Neuronal stem cell (in vitro differentiated cells): ENCODE results near the gene MRTFB.

Experiments used
- DNase-seq: peaks from one replicate; pipeline ENCODE4 v3.0.0-alpha.2; 2013; ENCODE audit warnings: low spot score
- H2AFZ ChIP-seq: one replicate; pipeline ENCODE4 v1.6.1; 2013; ENCODE audit warnings: mild to moderate bottlenecking, low read length, inconsistent platforms
- H2AK5ac ChIP-seq: 2 replicates; pipeline ENCODE4 v1.6.1; 2013; ENCODE audit warnings: low read depth, mild to moderate bottlenecking, inconsistent platforms, low read length, moderate library complexity, mixed read lengths
- H2BK120ac ChIP-seq: 2 replicates; pipeline ENCODE4 v1.6.1; 2013; ENCODE audit warnings: low read depth, mild to moderate bottlenecking, inconsistent platforms, low read length, moderate library complexity, mixed read lengths
- H2BK12ac ChIP-seq: one replicate; pipeline ENCODE4 v1.6.1; 2013; ENCODE audit warnings: low read length, inconsistent platforms
- H2BK15ac ChIP-seq: 2 replicates; pipeline ENCODE4 v1.6.1; 2013; ENCODE audit warnings: mild to moderate bottlenecking, low read length, inconsistent platforms, mixed read lengths
- H2BK5ac ChIP-seq: one replicate; pipeline ENCODE4 v1.6.1; 2013; ENCODE audit warnings: inconsistent platforms, mild to moderate bottlenecking, low read length, moderate library complexity
- H3K14ac ChIP-seq: one replicate; pipeline ENCODE4 v1.6.1; 2013; ENCODE audit warnings: low read length, inconsistent platforms
- H3K18ac ChIP-seq: 2 replicates; pipeline ENCODE4 v1.6.1; 2013; ENCODE audit warnings: low read length, inconsistent platforms
- H3K23ac ChIP-seq: 2 replicates; pipeline ENCODE4 v1.6.1; 2013; ENCODE audit warnings: low read depth, mild to moderate bottlenecking, mixed read lengths, low read length, inconsistent platforms; ENCODE audit not compliant: poor library complexity
- H3K27ac ChIP-seq: replicated peaks from 3 replicates; pipeline ENCODE4 v1.5.1; 2013; ENCODE audit warnings: low read length, inconsistent platforms
- H3K27me3 ChIP-seq, 3 experiments: 2 replicates each; pipeline ENCODE4 v1.6.1; 2013; ENCODE audit warnings: low read length in 3 of 3, mild to moderate bottlenecking in 2 of 3, inconsistent platforms in 1 of 3, low read depth in 1 of 3, mixed read lengths in 1 of 3, moderate library complexity in 1 of 3; ENCODE audit not compliant: control insufficient read depth in 3 of 3, insufficient read depth in 3 of 3
- H3K36me3 ChIP-seq, 2 donors: replicated peaks in 1 of 2; 2 replicates each; pipeline ENCODE4 v1.6.1; 2013; ENCODE audit warnings: low read length in 2 of 2; ENCODE audit not compliant: control insufficient read depth in 2 of 2, insufficient read depth in 2 of 2
- H3K4ac ChIP-seq: 2 replicates; pipeline ENCODE4 v1.6.1; 2013; ENCODE audit warnings: inconsistent platforms, mild to moderate bottlenecking, low read length, moderate library complexity
- H3K4me1 ChIP-seq, 2 donors: 1 replicate in 1 of 2; 2 replicates in 1 of 2; pipeline ENCODE4 v1.6.1; 2013; ENCODE audit warnings: low read length in 2 of 2, low read depth in 1 of 2; ENCODE audit not compliant: control insufficient read depth in 2 of 2, insufficient read depth in 1 of 2
- H3K4me2 ChIP-seq: one replicate; pipeline ENCODE4 v1.6.1; 2013; ENCODE audit warnings: mild to moderate bottlenecking, low read length, inconsistent platforms; ENCODE audit not compliant: insufficient read depth, poor library complexity, severe bottlenecking
- H3K4me3 ChIP-seq, 2 donors: 2 replicates each; pipeline ENCODE4 v1.5.1; 2013; ENCODE audit warnings: low read length in 2 of 2, mild to moderate bottlenecking in 2 of 2, inconsistent platforms in 1 of 2, moderate library complexity in 1 of 2
- H3K79me1 ChIP-seq: one replicate; pipeline ENCODE4 v1.6.1; 2013; ENCODE audit warnings: low read depth, mild to moderate bottlenecking, inconsistent platforms, low read length, moderate library complexity
- H3K9ac ChIP-seq: one replicate; pipeline ENCODE4 v1.6.1; 2013; ENCODE audit warnings: mild to moderate bottlenecking, low read depth, low read length, inconsistent platforms; ENCODE audit not compliant: poor library complexity
- H3K9me3 ChIP-seq, 2 donors: replicated peaks in 1 of 2; 2 replicates each; pipeline versions ENCODE3 to v1.6.1; 2013; ENCODE audit warnings: low read length in 2 of 2, mild to moderate bottlenecking in 2 of 2, inconsistent platforms in 1 of 2, low read depth in 1 of 2, mixed read lengths in 1 of 2, moderate library complexity in 1 of 2; ENCODE audit not compliant: control insufficient read depth in 2 of 2, insufficient read depth in 1 of 2
- H4K8ac ChIP-seq: one replicate; pipeline ENCODE4 v1.6.1; 2013; ENCODE audit warnings: low read depth, mild to moderate bottlenecking, inconsistent platforms, low read length, moderate library complexity
- H4K91ac ChIP-seq: one replicate; pipeline ENCODE4 v1.6.1; 2013; ENCODE audit warnings: low read length, low read depth, mild to moderate bottlenecking, inconsistent platforms; ENCODE audit not compliant: poor library complexity
- WGBS, 2 donors: extraction: QIAGEN DNeasy Blood & Tissue Kit; methylation state at CpG; one replicate each; pipeline ENCODE4 v1.1.7; 2013; ENCODE audit warnings: missing lambda C conversion rate in 2 of 2, mixed read lengths in 1 of 2; ENCODE audit not compliant: insufficient read length in 2 of 2, insufficient replicate concordance in 1 of 2; ENCODE audit errors: extremely low coverage in 2 of 2; 5-methylcytosine and 5-hydroxymethylcytosine counted together

The MRTFB gene

GRCh38 chr16:14104066-14104465, 32.9 kb downstream of the MRTFB start:
- Histone ChIP-seq H2BK15ac (no peak overlapping the region), H4K8ac (no peak overlapping the region), H3K27me3 (no peaks in the 10 kb centered on the region), H3K4me1 (peaks cover 0 to 5% of the 10 kb centered on the region in 2 donors), H3K9me3 (peaks cover 0 to 8% of the 10 kb centered on the region in 2 donors), H3K27ac (no peak overlapping the region), H3K79me1 (peaks cover 3% of the 10 kb centered on the region), H3K18ac (no peak overlapping the region), H2AFZ (no peak overlapping the region), H3K14ac (no peak overlapping the region), H3K9ac (no peak overlapping the region), H2BK12ac (no peak overlapping the region), H3K4ac (no peak overlapping the region), H2BK5ac (no peak overlapping the region), H3K4me3 (no peak overlapping the region), H3K23ac (no peak overlapping the region), H2BK120ac (no peak overlapping the region), H3K4me2 (no peak overlapping the region), H4K91ac (no peak overlapping the region), H2AK5ac (no peak overlapping the region), H3K36me3 (no peaks in the 10 kb centered on the region)
- no peak for DNase-seq

GRCh38 chr16:14105760-14106375, 34.7 kb downstream of the MRTFB start:
- Histone ChIP-seq H4K8ac (no peak overlapping the region), H3K18ac (no peak overlapping the region), H3K9ac (no peak overlapping the region), H2BK12ac (no peak overlapping the region), H3K23ac (no peak overlapping the region), H3K79me1 (peaks cover 6% of the 10 kb centered on the region), H2AFZ (no peak overlapping the region), H2AK5ac (no peak overlapping the region), H3K4ac (no peak overlapping the region), H3K4me3 (no peak overlapping the region), H3K14ac (no peak overlapping the region), H3K27ac (no peak overlapping the region), H4K91ac (no peak overlapping the region), H3K4me1 (peaks cover 4 to 13% of the 10 kb centered on the region in 2 donors), H2BK5ac (no peak overlapping the region), H3K27me3 (no peaks in the 10 kb centered on the region), H2BK15ac (no peak overlapping the region), H3K36me3 (no peaks in the 10 kb centered on the region), H3K9me3 (no peaks in the 10 kb centered on the region), H2BK120ac (no peak overlapping the region), H3K4me2 (no peak overlapping the region)
- no peak for DNase-seq
- WGBS, 2 donors = no CpG with 5 or more reads among the region's 3 CpGs

DNA sequence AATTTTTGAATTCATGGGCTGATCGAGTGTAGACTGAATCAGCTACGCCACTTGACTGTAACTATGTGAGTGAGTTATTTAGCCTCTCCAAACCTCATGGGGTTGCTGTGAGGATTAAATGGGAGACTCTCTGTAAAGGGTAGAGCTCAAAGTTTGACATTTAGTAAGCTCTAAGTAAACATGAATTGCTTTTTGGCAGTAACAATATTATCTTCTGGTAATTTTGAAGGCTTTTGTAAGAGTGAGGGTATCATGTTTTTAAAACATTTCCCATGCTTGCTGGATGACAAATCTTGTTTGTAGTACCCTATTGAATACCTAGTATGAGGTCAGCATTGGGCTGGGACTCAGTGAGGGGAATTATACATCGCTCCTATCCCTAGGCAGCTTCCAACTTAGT, 35.3 kb downstream of the MRTFB start:
- Histone ChIP-seq H3K4me3 (no peak overlapping the region), H3K27ac (no peak overlapping the region), H3K27me3 (no peaks in the 10 kb centered on the region), H4K91ac (no peak overlapping the region), H3K14ac (no peak overlapping the region), H2BK5ac (no peak overlapping the region), H2BK120ac (no peak overlapping the region), H3K4ac (no peak overlapping the region), H3K4me1 (peaks cover 4 to 13% of the 10 kb centered on the region in 2 donors), H3K9me3 (no peaks in the 10 kb centered on the region), H2BK15ac (no peak overlapping the region), H3K9ac (no peak overlapping the region), H2BK12ac (no peak overlapping the region), H3K4me2 (no peak overlapping the region), H4K8ac (no peak overlapping the region), H2AFZ (no peak overlapping the region), H2AK5ac (no peak overlapping the region), H3K79me1 (peaks cover 6% of the 10 kb centered on the region), H3K23ac (no peak overlapping the region), H3K36me3 (no peaks in the 10 kb centered on the region), H3K18ac (no peak overlapping the region)
- no peak for DNase-seq
- WGBS, 2 donors = no CpG with 5 or more reads among the region's 3 CpGs

- Histone ChIP-seq H3K4ac (no peak overlapping the region), H3K79me1 (peaks cover 6% of the 10 kb centered on the region), H2BK12ac (no peak overlapping the region)
Observed at GRCh38 chr16:14106961-14107360, 35.8 kb downstream of the MRTFB start.

More at GRCh38 chr16:14106961-14107360, 35.8 kb downstream of the MRTFB start:
- no peaks in the 10 kb centered on the region for H3K27me3 ChIP-seq
- peaks cover 4 to 13% of the 10 kb centered on the region in 2 donors for H3K4me1 ChIP-seq
- no peak overlapping the region for H3K27ac ChIP-seq
- H3K14ac ChIP-seq = no peak overlapping the region
- no peak for DNase-seq
- no peak overlapping the region for H2BK120ac ChIP-seq
- no peak overlapping the region for H3K4me3 ChIP-seq
- no peak overlapping the region for H2BK5ac ChIP-seq
- H3K4me2 ChIP-seq = no peak overlapping the region
- no peaks in the 10 kb centered on the region for H3K9me3 ChIP-seq
- no peak overlapping the region for H4K91ac ChIP-seq
- no peak overlapping the region for H2BK15ac ChIP-seq
- H2AK5ac ChIP-seq = no peak overlapping the region
- no peak overlapping the region for H3K9ac ChIP-seq
- no peak overlapping the region for H3K23ac ChIP-seq
- H3K18ac ChIP-seq = no peak overlapping the region
- H3K36me3 ChIP-seq = peaks cover 0 to 3% of the 10 kb centered on the region in 2 donors
- no CpG with 5 or more reads among the region's 8 CpGs for WGBS, 2 donors
- no peak overlapping the region for H4K8ac ChIP-seq
- H2AFZ ChIP-seq = no peak overlapping the region
